GM23338 (cell line): ENCODE measurements around the gene ZNF346. TPM values are rescaled to one million over a fixed set of nuclear protein-coding genes. Genes with fewer than 3 reads are reported as not detected.

Source experiments
- ATAC-seq: fragments of 200-7000 bp; cut with Tn5 transposase; 3 replicates; pipeline ENCODE4 v1.9.1; 2020
- DNase-seq: peaks from one replicate; pipeline ENCODE4 v3.0.0-alpha.2; 2015; ENCODE audit warnings: low spot score
- H2AFZ ChIP-seq: fragments of 200-600 bp; sonication (generic); 2 replicates; pipeline ENCODE4 v1.8.0; 2016; ENCODE audit warnings: antibody characterized with exemption, mild to moderate bottlenecking, moderate library complexity
- H3F3A ChIP-seq: fragments of 200-600 bp; sonication (generic); replicated peaks from 2 replicates; pipeline ENCODE4 v1.8.0; 2017; ENCODE audit warnings: antibody characterized with exemption, mixed run types, low read depth
- H3K27ac ChIP-seq: fragments of 200-600 bp; sonication (generic); 2 replicates; pipeline ENCODE4 v1.6.1; 2016; ENCODE audit warnings: low read depth
- H3K27me3 ChIP-seq: fragments of 200-600 bp; sonication (generic); 2 replicates; pipeline ENCODE4 v1.8.0; 2016; ENCODE audit warnings: mild to moderate bottlenecking, mixed run types, moderate library complexity; ENCODE audit not compliant: insufficient read depth
- H3K36me3 ChIP-seq: fragments of 200-600 bp; sonication (generic); 2 replicates; pipeline ENCODE4 v1.8.0; 2016; ENCODE audit warnings: mild to moderate bottlenecking; ENCODE audit not compliant: insufficient read depth
- H3K4me1 ChIP-seq: fragments of 200-600 bp; sonication (generic); 2 replicates; pipeline ENCODE4 v1.8.0; 2016; ENCODE audit warnings: mild to moderate bottlenecking, moderate library complexity; ENCODE audit not compliant: insufficient read depth
- H3K4me2 ChIP-seq: fragments of 200-600 bp; sonication (generic); 2 replicates; pipeline ENCODE4 v1.7.1; 2017; ENCODE audit warnings: mixed run types
- H3K4me3 ChIP-seq: fragments of 200-600 bp; sonication (generic); 2 replicates; pipeline ENCODE4 v1.6.1; 2016; ENCODE audit warnings: mixed run types
- H3K79me2 ChIP-seq: fragments of 200-600 bp; sonication (generic); replicated peaks from 2 replicates; pipeline ENCODE4 v1.8.0; 2017; ENCODE audit warnings: mild to moderate bottlenecking; ENCODE audit not compliant: insufficient read depth
- H3K9me2 ChIP-seq: fragments of 200-600 bp; sonication (generic); 2 replicates; pipeline ENCODE4 v1.8.0; 2017; ENCODE audit not compliant: insufficient read depth
- H4K20me1 ChIP-seq: fragments of 200-600 bp; sonication (generic); replicated peaks from 2 replicates; pipeline ENCODE4 v1.8.0; 2017; ENCODE audit warnings: mild to moderate bottlenecking; ENCODE audit not compliant: insufficient read depth
- H3K27ac Mint-ChIP-seq: 2 replicates; pipeline ENCODE4 v1.8.0; 2020; ENCODE audit warnings: inconsistent platforms, mild to moderate bottlenecking, moderate library complexity, mixed read lengths
- H3K27me3 Mint-ChIP-seq: 3 replicates; pipeline ENCODE4 v1.8.0; 2022; ENCODE audit warnings: low read depth, mild to moderate bottlenecking, moderate library complexity, mixed read lengths, inconsistent platforms; ENCODE audit not compliant: insufficient read depth, poor library complexity
- H3K36me3 Mint-ChIP-seq: 3 replicates; pipeline ENCODE4 v1.8.0; 2021; ENCODE audit warnings: low read depth, mild to moderate bottlenecking, inconsistent platforms, moderate library complexity, mixed read lengths
- H3K4me1 Mint-ChIP-seq: 3 replicates; pipeline ENCODE4 v1.8.0; 2020; ENCODE audit warnings: mild to moderate bottlenecking, inconsistent platforms, mixed read lengths
- H3K4me3 Mint-ChIP-seq: 3 replicates; pipeline ENCODE4 v1.8.0; 2021; ENCODE audit warnings: moderate library complexity, mild to moderate bottlenecking, inconsistent platforms, mixed read lengths
- H3K9me3 Mint-ChIP-seq: 3 replicates; pipeline ENCODE4 v1.8.0; 2020; ENCODE audit warnings: moderate library complexity, mild to moderate bottlenecking, inconsistent platforms, mixed read lengths
- CREB1 ChIP-seq: fragments of 250-450 bp; sonication (Bioruptor Pico); IDR thresholded peaks from 2 replicates; pipeline ENCODE4 v1.5.0; 2020; ENCODE audit warnings: low read depth, mild to moderate bottlenecking, moderate library complexity
- CTCF ChIP-seq, 2 experiments: fragments of 200-600 bp in 1 of 2; sonication (generic) in 1 of 2; conservative IDR thresholded peaks; 2 replicates each; pipeline versions ENCODE4 v1.5.1 to v1.6.1; 2016 to 2017; ENCODE audit warnings: antibody characterized with exemption in 2 of 2, low read depth in 2 of 2, mild to moderate bottlenecking in 2 of 2, moderate library complexity in 1 of 2
- ETS1 ChIP-seq: IDR thresholded peaks from 2 replicates; pipeline ENCODE4 v1.6.1; 2016; ENCODE audit warnings: antibody characterized with exemption
- EZH2 ChIP-seq: fragments of 200-600 bp; sonication (generic); IDR thresholded peaks from one replicate; pipeline ENCODE4 v1.8.0; 2017; ENCODE audit warnings: antibody characterized with exemption, mild to moderate bottlenecking, low read depth; ENCODE audit not compliant: unreplicated experiment
- EZH2phosphoT487 ChIP-seq: fragments of 200-600 bp; sonication (generic); IDR thresholded peaks from one replicate; pipeline ENCODE4 v1.8.1; 2018; ENCODE audit warnings: antibody characterized with exemption; ENCODE audit not compliant: unreplicated experiment
- JUNB ChIP-seq: IDR thresholded peaks from one replicate; pipeline ENCODE4 v1.6.1; 2016; ENCODE audit warnings: antibody characterized with exemption; ENCODE audit not compliant: unreplicated experiment
- NANOG ChIP-seq: IDR thresholded peaks from 2 replicates; pipeline ENCODE4 v1.6.1; 2016; ENCODE audit warnings: antibody characterized with exemption, borderline replicate concordance
- POLR2AphosphoS5 ChIP-seq: IDR thresholded peaks from 2 replicates; pipeline ENCODE4 v1.6.1; 2016; ENCODE audit warnings: antibody characterized with exemption, low read depth
- REST ChIP-seq: IDR thresholded peaks from one replicate; pipeline ENCODE4 v1.6.1; 2018; ENCODE audit warnings: antibody characterized with exemption; ENCODE audit not compliant: unreplicated experiment
- STAT1 ChIP-seq: IDR thresholded peaks from one replicate; pipeline ENCODE4 v1.6.1; 2016; ENCODE audit warnings: antibody characterized with exemption; ENCODE audit not compliant: unreplicated experiment
- ZNF114 ChIP-seq: fragments of 250-450 bp; sonication (Bioruptor Pico); IDR thresholded peaks from 2 replicates; pipeline ENCODE4 v1.5.0; 2020; ENCODE audit warnings: mild to moderate bottlenecking, moderate library complexity
- ZNF331 ChIP-seq: fragments of 250-450 bp; sonication (Bioruptor Pico); IDR thresholded peaks from 2 replicates; pipeline ENCODE4 v1.5.0; 2020; ENCODE audit warnings: low read depth, mild to moderate bottlenecking, moderate library complexity
- long read RNA-seq: library from polyadenylated mRNA; unstranded; transcript quantifications from one replicate; pipeline ENCODE4 v2.0.0, GENCODE V29; 2020; ENCODE audit not compliant: unreplicated experiment
- polyA plus RNA-seq: library from polyadenylated mRNA; unstranded; fragments of >200 nt; fragmentation: Nextera tagmentation; extraction: Ambion mirVana; gene quantifications from 2 replicates; pipeline ENCODE4 v1.2.1, GENCODE V29; 2016
- total RNA-seq: library from RNA; depleted of rRNA; stranded (reverse); fragments of >200 nt; shearing (Covaris generic); gene quantifications from 2 replicates; pipeline ENCODE4 v1.2.3, GENCODE V29; 2014; rRNA removed

ZNF346 gene
- total RNA-seq: 21.6 and 27.2 TPM in 2 replicates
- 6.8 and 11.0 TPM in 2 replicates for polyA plus RNA-seq
- long read RNA-seq, partial matches to known transcripts: 4 of 18 reads
- long read RNA-seq, other reads (novel, unspliced or antisense): 5 of 18 reads

GRCh38 chr5:177022386-177023302 is at the start of gene ZNF346:
Gene ZNF346, plus strand, starts transcription at chr5:177022696. Its CDS starts 43 bp downstream, at chr5:177022739.
- no peaks in the 10 kb centered on the region for H3K27me3 ChIP-seq
- no peaks in the 10 kb centered on the region for H4K20me1 ChIP-seq
- H3K27ac ChIP-seq: no peak within 1 kb of the TSS
- no peak for TF ChIP-seq EZH2phosphoT487
- no peak for TF ChIP-seq EZH2
- TF ChIP-seq ZNF114 (CRISPR knock-in tag): no peak
- no peak for TF ChIP-seq REST
- TF ChIP-seq ETS1: 0 out of 2 replicates have a peak, but pooled peaks have one; percentile 10
- TF ChIP-seq ZNF331: no peak
- TF ChIP-seq NANOG: no peak
- peak; percentile 55 to 68 for TF ChIP-seq CTCF (conservative IDR thresholded peaks at IDR 0.05; ENCODE audit: low read depth in 2 of 2)
- no peak for TF ChIP-seq CREB1 (CRISPR knock-in tag)
- no peak for TF ChIP-seq JUNB
- peak; percentile 79 for TF ChIP-seq POLR2AphosphoS5
- TF ChIP-seq STAT1: no peak

More at GRCh38 chr5:177022386-177023302, at the start of gene ZNF346:
- Histone ChIP-seq H3K9me2 (no peaks in the 10 kb centered on the region), H3F3A (peaks cover 6% of the 10 kb centered on the region; the same call in 1 of the 2 replicates), H3K79me2 (peaks cover 38% of the 10 kb centered on the region), H2AFZ (peak within 1 kb of the TSS; percentile 95), H3K4me1 (peaks cover 6% of the 10 kb centered on the region), H3K4me3 (peak within 1 kb of the TSS; percentile 85), H3K36me3 (no peaks in the 10 kb centered on the region), H3K4me2 (peak within 1 kb of the TSS; percentile 92)
- Mint-ChIP-seq H3K36me3 (peaks cover 13% of the 10 kb centered on the region), H3K27me3 (peaks cover 10% of the 10 kb centered on the region), H3K27ac (peak within 1 kb of the TSS; percentile 91), H3K9me3 (no peaks in the 10 kb centered on the region; the same call in 2 of the 3 replicates), H3K4me3 (peak within 1 kb of the TSS; percentile 96), H3K4me1 (peaks cover 13% of the 10 kb centered on the region)
- ATAC-seq: peak; percentile 97
- peak; percentile 98 for DNase-seq
